ENCODE results near the gene DNAJC12. TPM values are rescaled to one million over a fixed set of nuclear protein-coding genes. Genes with fewer than 3 reads are reported as not detected.

Gene DNAJC12
- total RNA-seq (10 to 100 TPM in 5 of 6 donors, 1 to 10 TPM in 1; 8.7 to 29.2 (median 19.6) TPM), polyA plus RNA-seq (10 to 100 TPM; 17.3 to 35.5 TPM)

GRCh38 chr10:67837541-67838314 is at the start of gene DNAJC12:
TSS of gene DNAJC12 (minus strand) at chr10:67838188. CDS start at chr10:67838011, 177 bp downstream.
- TF ChIP-seq CTCF (IDR thresholded peaks at IDR 0.05) = no peak
- WGBS, 2 donors = 8% methylated on average over 5 of the region's 5 CpGs
- H3K36me3 ChIP-seq = no peaks in the 10 kb centered on the region
- H3K9me3 ChIP-seq = peaks cover 0 to 3% (median 0%) of the 10 kb centered on the region in 4 donors
- ATAC-seq (peak; percentile 94 to 97 (median 95)), FAIRE-seq (no peak), DNase-seq (peak in 2 of 6 donors; percentile 15 to 30)
- H3K4me3 ChIP-seq = peak within 1 kb of the TSS; percentile 2 to 46 (median 18)
- peak within 1 kb of the TSS in 2 of 4 donors; percentile 48 to 75 for H3K27ac ChIP-seq
- peaks cover 0 to 4% (median 0%) of the 10 kb centered on the region in 3 donors for H3K4me1 ChIP-seq
- intact Hi-C loops (cut with DNase I) = no loop called here
- no peaks in the 10 kb centered on the region for H3K27me3 ChIP-seq

GRCh38 chr10:67884842-67885670 is 47.1 kb upstream of the DNAJC12 start:
- H3K9me3 ChIP-seq = no peaks in the 10 kb centered on the region
- no peak for FAIRE-seq
- no peaks in the 10 kb centered on the region for H3K27me3 ChIP-seq
- peak; percentile 84 to 93 (median 87) for DNase-seq
- H3K4me1 ChIP-seq = peaks cover 0 to 23% (median 14%) of the 10 kb centered on the region in 3 donors
- peak; percentile 66 to 82 (median 76) for ATAC-seq
- 0 to 1% methylated on average over 24 to 73 of the region's 73 CpGs for WGBS, 2 donors
- H3K36me3 ChIP-seq = peaks cover 0 to 11% (median 10%) of the 10 kb centered on the region in 3 donors
- peak overlapping the region; percentile 53 to 76 (median 69) for H3K4me3 ChIP-seq
- peak overlapping the region; percentile 71 to 97 (median 90) for H3K27ac ChIP-seq
- intact Hi-C loops (cut with DNase I) = no loop called here
- no peak for TF ChIP-seq CTCF (IDR thresholded peaks at IDR 0.05)

GRCh38 chr10:67884313-67884841 is 46.4 kb upstream of the DNAJC12 start, which contains the start of gene SIRT1:
TSS of gene SIRT1 (plus strand) at chr10:67884656. CDS start at chr10:67884722, 66 bp downstream.
- peak within 1 kb of the TSS; percentile 71 to 97 (median 90) for H3K27ac ChIP-seq
- H3K9me3 ChIP-seq = no peaks in the 10 kb centered on the region
- peaks cover 0 to 11% (median 7%) of the 10 kb centered on the region in 3 donors for H3K36me3 ChIP-seq
- H3K27me3 ChIP-seq = no peaks in the 10 kb centered on the region
- intact Hi-C loops (cut with DNase I) = no loop called here
- H3K4me3 ChIP-seq = peak within 1 kb of the TSS; percentile 53 to 76 (median 69)
- ATAC-seq (peak; percentile 87 to 95 (median 89)), DNase-seq (peak; percentile 96 to 98 (median 98)), FAIRE-seq (no peak)
- WGBS, 2 donors = 0 to 1% methylated on average over 31 to 62 of the region's 62 CpGs
- TF ChIP-seq CTCF (IDR thresholded peaks at IDR 0.05) = no peak
- H3K4me1 ChIP-seq = peaks cover 0 to 18% (median 14%) of the 10 kb centered on the region in 3 donors

- no peak for TF ChIP-seq CTCF (IDR thresholded peaks at IDR 0.05)
- H3K27me3 ChIP-seq = no peaks in the 10 kb centered on the region
- ATAC-seq = peak; percentile 31 to 48 (median 40)
- peaks cover 0 to 14% (median 12%) of the 10 kb centered on the region in 3 donors for H3K4me1 ChIP-seq
- H3K9me3 ChIP-seq = no peaks in the 10 kb centered on the region
- H3K36me3 ChIP-seq = peaks cover 0 to 11% (median 1%) of the 10 kb centered on the region in 3 donors
- FAIRE-seq = no peak
- intact Hi-C loops (cut with DNase I) = no loop called here
- H3K4me3 ChIP-seq = peak overlapping the region; percentile 53 to 76 (median 69)
- DNase-seq = peak in 4 of 6 donors; percentile 11 to 29 (median 24)
- WGBS, 2 donors = 10 to 11% methylated on average over 13 of the region's 13 CpGs
- peak overlapping the region; percentile 71 to 97 (median 90) for H3K27ac ChIP-seq
Measured at GRCh38 chr10:67883710-67884312, 45.8 kb upstream of the DNAJC12 start.

Measured in pancreas (tissue), 10 donors.